ENCODE measurements around the gene XG.
"Not testable (repeated sequence)": the region's sequence is repeated elsewhere in the genome, so short reads cannot be mapped to it uniquely, and the experiment has no call there.

The XG gene

GRCh38 chrX:2751874-2752300, at the start of gene XG:
Gene XG (plus strand): TSS chrX:2752040. CDS start chrX:2752275, 235 bp downstream.
- DNase-seq: not testable (repeated sequence)

- no peak for DNase-seq
These were observed 47.9 kb upstream of the XG start for GRCh38 chrX:2703991-2704369.

- DNase-seq: no peak
These were observed 46.6 kb upstream of the XG start for GRCh38 chrX:2705046-2705832.

DNA sequence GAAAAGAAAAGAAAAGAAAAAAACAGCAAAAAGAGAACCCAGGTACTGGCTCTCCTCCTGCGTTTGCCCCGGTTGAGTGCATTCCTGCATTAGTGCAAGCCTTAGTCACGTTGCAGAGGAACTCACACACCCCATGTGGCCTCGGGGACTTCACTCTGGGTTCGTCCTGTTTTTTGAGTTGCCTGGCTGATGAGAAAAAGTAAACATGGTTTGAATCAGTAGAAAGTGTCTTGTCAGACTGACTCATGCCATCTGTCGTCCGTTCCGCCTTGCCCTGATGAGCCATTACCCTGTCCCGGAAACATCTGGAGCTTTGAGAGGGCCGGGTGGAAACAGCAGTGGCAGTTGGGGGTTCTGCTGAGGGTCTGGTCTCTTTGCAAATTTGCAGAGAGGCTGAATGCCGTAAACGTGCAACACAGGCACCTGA, 44.5 kb upstream of the XG start:
- DNase-seq: peak; percentile 50 to 82

DNA sequence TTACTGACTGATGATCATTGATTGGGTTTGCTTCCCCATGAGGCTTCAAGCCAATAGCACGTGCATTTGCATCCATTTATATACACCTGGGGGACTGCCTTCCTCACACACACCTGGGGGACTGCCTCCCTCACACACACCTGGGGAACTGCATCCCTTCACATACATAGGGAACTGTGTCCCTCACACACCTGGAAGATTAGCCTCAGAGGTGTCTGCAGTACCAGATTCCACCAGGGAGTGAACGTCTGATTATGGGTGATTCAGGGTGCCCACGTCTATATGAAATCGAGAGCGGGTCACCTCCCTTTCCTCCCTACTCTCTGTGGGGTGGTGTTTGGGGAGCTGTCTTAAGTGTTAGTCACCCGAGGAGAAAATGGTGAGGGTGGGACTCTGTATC, 43.8 kb upstream of the XG start:
- DNase-seq: peak in 1 of 2 donors; percentile 29

DNA sequence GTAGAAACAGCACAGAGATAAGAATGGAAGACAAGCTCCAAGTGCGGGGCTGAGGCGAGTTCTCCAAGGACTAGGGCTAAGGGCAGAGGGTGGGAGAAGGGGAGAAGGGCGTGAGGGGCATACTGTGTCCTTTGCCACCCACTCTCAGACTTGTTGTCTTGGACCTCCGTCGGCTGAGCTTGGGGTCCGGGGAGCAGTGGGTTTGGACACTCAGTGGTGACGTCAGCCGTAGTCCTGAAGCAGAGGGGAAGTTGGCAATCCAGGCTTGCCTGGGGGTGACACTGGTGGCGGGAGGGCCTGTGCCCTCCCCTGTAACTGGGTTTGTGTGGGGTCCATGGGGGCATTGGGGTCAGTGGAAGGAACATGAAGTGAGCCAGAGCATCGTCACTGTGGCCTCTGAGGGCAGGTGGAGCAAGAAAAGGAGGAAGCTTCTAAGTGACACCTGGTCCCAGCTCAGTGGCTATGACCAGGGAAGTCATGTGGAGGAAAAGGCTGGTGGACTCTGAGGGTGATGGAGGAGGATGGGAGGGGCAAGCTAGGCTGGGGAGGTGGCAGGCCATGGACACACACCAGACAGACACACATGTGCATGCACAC, 43.1 kb upstream of the XG start:
- peak in 1 of 2 donors; percentile 47 for DNase-seq

GRCh38 chrX:2709556-2709955, 42.3 kb upstream of the XG start:
- no peak for DNase-seq

- DNase-seq: peak; percentile 44 to 66
These were observed 41.6 kb upstream of the XG start for GRCh38 chrX:2710041-2710840.

DNA sequence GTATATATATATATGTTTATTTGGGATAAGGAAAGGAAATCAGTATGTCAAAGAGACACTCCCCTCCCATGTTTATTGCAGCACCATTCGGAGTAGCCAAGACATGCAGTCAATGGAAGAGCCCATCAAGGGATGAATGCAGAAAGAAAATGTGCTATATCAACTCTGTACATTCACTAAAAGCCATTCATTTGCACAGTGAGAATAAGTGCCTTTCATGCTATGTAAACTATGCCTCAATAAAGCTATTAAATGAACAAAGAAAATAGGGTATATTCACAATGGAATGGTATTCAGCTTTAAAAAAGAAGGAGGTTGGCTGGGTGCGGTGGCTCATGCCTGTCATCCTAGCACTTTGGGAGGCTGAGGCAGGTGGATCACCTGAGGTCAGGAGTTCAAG, 40.4 kb upstream of the XG start:
- no peak for DNase-seq

DNA sequence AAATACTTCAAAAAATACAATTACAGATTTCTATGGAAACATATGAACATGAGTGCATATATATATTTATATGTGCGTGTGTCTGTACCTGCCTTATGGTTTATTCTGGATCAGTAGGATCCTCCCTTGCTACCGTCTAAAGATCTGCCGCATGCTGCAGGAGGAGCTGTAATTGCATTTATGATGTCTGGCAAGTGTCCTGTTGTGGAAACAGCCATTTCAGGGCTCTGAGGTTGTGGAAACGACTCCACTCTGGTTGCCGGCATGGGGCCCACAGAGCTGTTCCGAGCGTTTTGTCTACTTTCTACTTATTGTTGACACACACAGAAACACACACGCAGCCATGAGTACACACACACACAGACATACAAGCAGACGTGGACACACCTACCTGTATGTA, 39.4 kb upstream of the XG start:
- no peak for DNase-seq

DNA sequence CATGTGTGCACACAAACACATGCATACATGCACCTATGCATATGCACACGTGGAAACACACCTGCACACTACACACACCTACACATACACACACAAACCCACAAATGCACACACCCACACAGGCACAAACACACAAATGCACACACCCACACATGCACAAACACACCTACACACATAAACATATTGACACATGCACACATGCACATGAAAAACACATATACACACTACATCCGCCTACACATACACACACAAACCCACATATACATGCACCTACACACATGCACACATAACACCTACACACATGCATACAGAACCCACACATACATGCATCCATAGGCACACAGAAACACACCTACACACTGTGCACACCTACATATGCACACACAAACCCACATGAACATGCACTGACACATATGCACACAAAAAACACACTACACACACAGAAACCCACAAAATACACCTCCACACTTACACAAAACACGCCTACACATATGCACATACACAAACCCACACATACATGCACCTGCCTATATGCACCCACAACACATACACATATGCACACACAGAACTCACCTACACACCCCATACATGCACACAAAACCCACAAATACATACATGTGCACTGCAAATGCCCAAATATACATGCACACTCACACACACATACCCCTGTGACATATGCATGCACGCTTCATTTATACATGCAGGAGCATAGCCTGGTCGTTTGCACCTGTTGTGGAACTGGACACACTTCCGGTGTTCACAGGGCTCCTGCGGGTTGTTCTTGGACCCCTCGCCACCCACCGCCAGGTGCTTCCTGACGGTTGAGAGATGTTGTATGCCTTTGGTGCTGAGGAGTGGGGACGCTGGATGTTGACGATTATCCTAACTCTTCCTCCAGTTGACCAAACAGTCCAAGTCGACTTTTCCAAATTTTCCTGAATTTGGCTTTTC, 38.7 kb upstream of the XG start:
- no peak for DNase-seq

GRCh38 chrX:2714551-2714950, 37.3 kb upstream of the XG start:
- DNase-seq: no peak

DNA sequence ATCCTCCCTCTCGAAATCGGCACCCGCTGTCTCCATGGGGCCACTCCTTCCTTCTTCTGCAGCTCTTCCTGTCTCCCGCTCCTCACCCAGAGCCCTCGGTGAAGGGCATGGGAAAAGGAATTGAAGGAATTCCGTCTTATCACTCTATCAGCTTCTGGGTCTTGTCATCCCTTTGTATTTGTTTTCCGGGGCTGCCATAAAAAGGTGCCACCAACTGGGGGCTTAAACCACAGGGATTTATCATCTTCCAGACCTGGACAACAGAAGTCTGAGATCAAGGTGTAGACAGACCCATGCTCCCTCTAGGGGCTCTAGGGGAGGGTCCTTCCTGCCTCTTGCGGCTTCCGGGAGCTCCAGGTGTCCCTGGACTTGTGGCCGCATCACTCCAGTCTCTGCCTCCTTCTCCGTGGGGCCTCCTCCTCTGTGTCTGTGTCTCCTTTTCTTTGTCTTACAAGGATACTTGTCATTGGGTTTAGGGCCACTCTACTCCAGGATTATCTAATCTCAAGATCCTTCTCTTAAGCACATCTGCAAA, 36.7 kb upstream of the XG start:
- DNase-seq: no peak

DNA sequence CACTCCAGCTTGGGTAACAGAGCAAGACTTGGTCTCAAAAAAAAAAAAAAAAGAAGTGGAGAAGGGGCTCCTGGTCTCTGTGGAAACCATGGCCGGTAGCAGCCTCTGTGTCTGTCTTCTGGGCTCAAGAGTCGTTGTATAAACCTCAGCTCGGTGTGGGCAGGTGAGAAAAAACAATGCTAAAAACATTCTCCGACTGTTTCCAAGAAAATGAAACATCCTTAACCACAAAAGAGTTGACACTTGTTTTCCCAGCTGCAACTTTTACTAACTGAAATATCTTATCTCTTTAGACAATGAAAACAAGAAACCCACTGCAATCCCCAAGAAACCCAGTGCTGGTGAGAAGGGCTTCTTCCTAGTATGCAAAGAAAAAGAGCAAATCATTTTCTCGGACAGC, 34.5 kb upstream of the XG start:
- DNase-seq: no peak

DNA sequence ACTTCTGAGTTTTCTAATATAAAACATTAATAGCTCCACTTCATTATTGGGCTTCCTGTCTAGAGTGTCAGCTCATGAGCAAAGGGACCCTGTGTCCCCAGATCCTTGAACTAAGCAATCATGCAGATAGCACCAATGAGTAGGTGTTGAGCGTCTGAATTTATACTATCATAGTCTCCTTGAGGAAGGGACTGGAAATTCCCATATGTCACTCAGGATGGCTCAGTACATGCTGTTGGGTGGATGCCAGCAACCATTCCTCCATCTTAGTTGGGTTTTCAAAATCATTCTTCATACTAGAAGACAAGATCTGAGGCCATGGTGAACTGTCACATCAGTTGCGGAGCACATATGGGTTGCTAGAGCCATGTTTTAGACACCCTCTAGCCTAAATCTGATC, 33.0 kb upstream of the XG start:
- DNase-seq: no peak

- DNase-seq: no peak
These were observed 31.9 kb upstream of the XG start for GRCh38 chrX:2719774-2720447.

DNA sequence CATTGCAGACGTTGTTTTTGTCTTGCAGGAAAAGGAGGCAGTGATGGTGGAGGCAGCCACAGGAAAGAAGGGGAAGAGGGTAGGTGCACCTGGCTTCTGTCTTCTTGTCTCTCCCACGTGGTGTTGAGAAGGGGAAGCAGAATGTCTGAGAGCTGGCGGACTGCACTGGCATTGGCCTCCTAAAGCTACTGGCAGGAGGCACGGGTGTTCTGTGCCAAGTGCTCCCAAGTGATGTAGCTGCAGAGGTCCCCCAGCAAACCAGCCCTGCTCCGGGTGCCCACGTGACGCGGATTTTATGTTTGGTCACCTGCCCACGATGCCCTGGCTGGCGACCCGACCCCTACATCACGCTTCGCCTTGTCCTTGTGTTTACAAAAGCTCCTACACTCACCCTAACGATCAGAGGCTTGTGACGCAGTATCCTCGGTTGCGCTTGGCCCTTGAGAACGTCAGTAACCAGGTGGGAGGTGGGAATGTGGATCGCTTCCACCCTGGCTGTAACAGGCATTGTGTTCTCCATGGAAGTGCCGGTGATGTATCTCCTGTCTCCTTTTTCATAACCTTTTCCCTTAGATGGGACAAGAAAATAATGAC, 28.5 kb upstream of the XG start:
- no peak for DNase-seq

DNA sequence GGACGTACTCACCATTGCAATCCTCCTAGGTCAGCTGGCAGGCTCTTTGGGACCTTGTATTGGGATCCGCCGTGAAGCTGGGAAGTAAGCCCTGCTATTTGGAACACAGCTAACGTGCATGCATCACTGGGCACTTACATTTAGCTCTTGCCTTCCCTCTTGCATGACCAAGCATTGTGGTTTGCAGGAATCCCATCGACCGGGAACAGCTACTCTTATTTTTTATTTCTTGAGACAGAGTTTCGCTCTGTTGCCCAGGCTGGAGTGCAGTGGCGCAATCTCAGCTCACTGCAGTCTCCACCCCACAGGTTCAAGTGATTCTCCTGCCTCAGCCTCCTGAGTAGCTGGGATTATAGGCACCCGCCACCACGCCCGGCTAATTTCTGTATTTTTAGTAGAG, 24.6 kb upstream of the XG start:
- not testable (repeated sequence) for DNase-seq

GRCh38 chrX:2732076-2732475, 19.8 kb upstream of the XG start:
- no peak for DNase-seq

GRCh38 chrX:2732649-2733048, 19.2 kb upstream of the XG start:
- no peak for DNase-seq

GRCh38 chrX:2733286-2733685, 18.6 kb upstream of the XG start:
- no peak for DNase-seq

All from CD4-positive, alpha-beta T cell treated with Interleukin-1 beta for 1 hour (primary cell).